Transverse colon (tissue), 4 donors: Measurements from ENCODE around the gene SIMC1. TPM values are rescaled to one million over a fixed set of nuclear protein-coding genes. Genes with fewer than 3 reads are reported as not detected.
A peak's percentile ranks its signal among the peaks of the same experiment; 100 is the strongest.
"Not testable (repeated sequence)": the region's sequence is repeated elsewhere in the genome, so short reads cannot be mapped to it uniquely, and the experiment has no call there.

Source experiments
- DNase-seq: peaks from one replicate; pipeline ENCODE4 v3.0.0-alpha.2; 2019
- H3K27ac ChIP-seq, 4 donors: fragments of 200-600 bp; sonication (generic); 2 replicates each; pipeline ENCODE4 v1.5.1; 2016 to 2018; ENCODE audit warnings: inconsistent platforms in 4 of 4
- H3K27me3 ChIP-seq: fragments of 200-600 bp; sonication (generic); 2 replicates; pipeline ENCODE4 v1.5.1; 2017; ENCODE audit warnings: inconsistent platforms
- H3K36me3 ChIP-seq, 4 donors: fragments of 200-600 bp; sonication (generic); 2 replicates each; pipeline ENCODE4 v1.5.1; 2017 to 2019; ENCODE audit warnings: inconsistent platforms in 4 of 4
- H3K4me1 ChIP-seq, 4 donors: fragments of 200-600 bp; sonication (generic); 2 replicates each; pipeline ENCODE4 v1.5.1; 2017 to 2020; ENCODE audit warnings: inconsistent platforms in 4 of 4
- H3K4me3 ChIP-seq, 4 donors: fragments of 200-600 bp; sonication (generic); 1 replicate in 1 of 4; 2 replicates in 3 of 4; pipeline versions ENCODE4 v1.5.1 to v1.6.1; 2017 to 2019; ENCODE audit warnings: inconsistent platforms in 4 of 4
- H3K9me3 ChIP-seq, 2 donors: fragments of 200-600 bp; sonication (generic); 2 replicates each; pipeline ENCODE4 v1.5.1; 2017 to 2019; ENCODE audit warnings: inconsistent platforms in 2 of 2
- CTCF ChIP-seq, 5 experiments: fragments of 200-600 bp in 3 of 5; fragments of 450-650 bp in 2 of 5; sonication (generic) in 3 of 5; IDR thresholded peaks; 1 replicate in 2 of 5; 2 replicates in 3 of 5; pipeline ENCODE4 v1.5.1; 2016 to 2017; ENCODE audit warnings: antibody characterized with exemption in 5 of 5, inconsistent platforms in 3 of 5, mild to moderate bottlenecking in 2 of 5, moderate library complexity in 1 of 5
- EP300 ChIP-seq: sonication (generic); formaldehyde crosslinking; IDR thresholded peaks from one replicate; pipeline ENCODE4 v1.6.1; 2017; ENCODE audit warnings: antibody characterized with exemption, low read depth
- POLR2A ChIP-seq: fragments of 450-650 bp; IDR thresholded peaks from one replicate; pipeline ENCODE4 v1.6.1; 2016; ENCODE audit warnings: antibody characterized with exemption, mild to moderate bottlenecking, moderate library complexity
- POLR2AphosphoS5 ChIP-seq, 3 donors: sonication (generic); formaldehyde crosslinking; IDR thresholded peaks; one replicate each; pipeline ENCODE4 v1.6.1; 2016; ENCODE audit warnings: antibody characterized with exemption in 3 of 3
- WGBS, 2 donors: methylation state at CpG; one replicate each; pipeline ENCODE4 v1.1.5; 2018; ENCODE audit warnings: low coverage in 1 of 2; 5-methylcytosine and 5-hydroxymethylcytosine counted together
- in situ Hi-C, 4 donors: fragments of 200-750 bp; cut with MboI; loops; one replicate each; pipeline versions ENCODE4 v1.15.0 to v1.15.1; 2017; ENCODE audit warnings: low sequenced_read_pairs in 3 of 4, low pct_ligation_motif_present in 1 of 4, low pct_unique_long_range_greater_than_20kb in 1 of 4
- intact Hi-C: fragments of 100-400 bp; cut with DNase I; formaldehyde crosslinking; loops from one replicate; pipeline ENCODE4 v1.15.1; 2023; ENCODE audit warnings: low total_unique reads
- total RNA-seq, 4 donors: library from RNA; depleted of rRNA; stranded (reverse); fragments of >200 nt; gene quantifications; one replicate each; pipeline ENCODE4 v1.1.0, GENCODE V29; 2016

The SIMC1 gene
- total RNA-seq, 4 donors from 2014 or later: 15.0 to 21.2 (median 17.7) TPM

- no peaks in the 10 kb centered on the region for H3K9me3 ChIP-seq
- no peak overlapping the region for H3K27ac ChIP-seq
- WGBS, 2 donors: 76% methylated on average over 12 of the region's 13 CpGs; no CpG with 5 or more reads in 1 of the 2 donors
- in situ Hi-C loops (no loop called here), intact Hi-C loops (no loop called here)
- H3K4me1 ChIP-seq: peaks cover 0 to 4% (median 2%) of the 10 kb centered on the region in 4 donors
- no peak for TF ChIP-seq CTCF (IDR thresholded peaks at IDR 0.05)
- no peak for TF ChIP-seq EP300
- TF ChIP-seq POLR2AphosphoS5 (IDR thresholded peaks at IDR 0.05): no peak
- TF ChIP-seq POLR2A: no peak
- peaks cover 25% of the 10 kb centered on the region for H3K27me3 ChIP-seq
- no peak overlapping the region for H3K4me3 ChIP-seq
- DNase-seq: no peak
- no peaks in the 10 kb centered on the region for H3K36me3 ChIP-seq
Measured at GRCh38 chr5:176192094-176192721, 46.0 kb upstream of the SIMC1 start.

GRCh38 chr5:176192722-176193117 is 45.5 kb upstream of the SIMC1 start:
- H3K27me3 ChIP-seq: peaks cover 25% of the 10 kb centered on the region
- H3K4me1 ChIP-seq, intact Hi-C loops, DNase-seq, H3K27ac ChIP-seq, H3K4me3 ChIP-seq, H3K36me3 ChIP-seq, H3K9me3 ChIP-seq, in situ Hi-C loops: not testable (repeated sequence)
- WGBS, 2 donors: 69% methylated on average over 4 of the region's 5 CpGs; no CpG with 5 or more reads in 1 of the 2 donors

- DNase-seq, intact Hi-C loops, H3K36me3 ChIP-seq, in situ Hi-C loops, H3K4me1 ChIP-seq, H3K27ac ChIP-seq, H3K4me3 ChIP-seq, H3K9me3 ChIP-seq: not testable (repeated sequence)
- 74% methylated on average over 12 of the region's 17 CpGs; no CpG with 5 or more reads in 1 of the 2 donors for WGBS, 2 donors
- peaks cover 28% of the 10 kb centered on the region for H3K27me3 ChIP-seq
Measured at GRCh38 chr5:176193636-176194035, 44.6 kb upstream of the SIMC1 start.

- DNase-seq, H3K36me3 ChIP-seq, H3K9me3 ChIP-seq, H3K4me1 ChIP-seq, intact Hi-C loops, H3K27ac ChIP-seq, in situ Hi-C loops: not testable (repeated sequence)
- Histone ChIP-seq H3K4me3 (peak overlapping the region in 1 of 4 donors; percentile 28), H3K27me3 (peaks cover 36% of the 10 kb centered on the region)
- 7% methylated on average over 33 of the region's 67 CpGs; no CpG with 5 or more reads in 1 of the 2 donors for WGBS, 2 donors
Measured at GRCh38 chr5:176194238-176195083, 43.8 kb upstream of the SIMC1 start.

GRCh38 chr5:176195084-176195413 is 43.2 kb upstream of the SIMC1 start:
- intact Hi-C loops, DNase-seq, H3K4me3 ChIP-seq, H3K9me3 ChIP-seq, in situ Hi-C loops, H3K36me3 ChIP-seq, H3K4me1 ChIP-seq, H3K27ac ChIP-seq: not testable (repeated sequence)
- H3K27me3 ChIP-seq: peaks cover 37% of the 10 kb centered on the region
- 25% methylated on average over 5 of the region's 6 CpGs; no CpG with 5 or more reads in 1 of the 2 donors for WGBS, 2 donors

GRCh38 chr5:176195487-176196207 is 42.6 kb upstream of the SIMC1 start:
- DNase-seq, H3K36me3 ChIP-seq, in situ Hi-C loops, H3K9me3 ChIP-seq, H3K4me1 ChIP-seq, intact Hi-C loops, H3K27ac ChIP-seq, H3K4me3 ChIP-seq: not testable (repeated sequence)
- H3K27me3 ChIP-seq: peaks cover 40% of the 10 kb centered on the region
- WGBS, 2 donors: 40 to 50% methylated on average over 1 to 7 of the region's 8 CpGs

GRCh38 chr5:176196781-176197180 is 41.4 kb upstream of the SIMC1 start:
- H3K4me3 ChIP-seq, H3K9me3 ChIP-seq, in situ Hi-C loops, DNase-seq, H3K36me3 ChIP-seq, intact Hi-C loops, H3K4me1 ChIP-seq, H3K27ac ChIP-seq: not testable (repeated sequence)
- WGBS, 2 donors: 57% methylated on average over 5 of the region's 7 CpGs; no CpG with 5 or more reads in 1 of the 2 donors
- H3K27me3 ChIP-seq: peaks cover 39% of the 10 kb centered on the region

- intact Hi-C loops, DNase-seq, H3K9me3 ChIP-seq, H3K4me1 ChIP-seq, H3K4me3 ChIP-seq, H3K27ac ChIP-seq, H3K36me3 ChIP-seq, in situ Hi-C loops: not testable (repeated sequence)
- peaks cover 35% of the 10 kb centered on the region for H3K27me3 ChIP-seq
- WGBS, 2 donors: 47% methylated on average over 6 of the region's 6 CpGs; no CpG with 5 or more reads in 1 of the 2 donors
Measured at GRCh38 chr5:176197234-176197858, 40.9 kb upstream of the SIMC1 start.
